HepG2 (cell line): ENCODE data around the gene ZNF800. TPM values are rescaled to one million over a fixed set of nuclear protein-coding genes. Genes with fewer than 3 reads are reported as not detected.

Experiments used
- ATAC-seq: fragments of 200-7000 bp; cut with Tn5 transposase; 3 replicates; pipeline ENCODE4 v1.9.1; 2020; ENCODE audit warnings: mild to moderate bottlenecking, moderate library complexity
- BruUV-seq: library from RNA; stranded (reverse); fragments of 400-500 nt; replicated peaks from 2 replicates; lab custom pipeline; 2021; lab: Mats Ljungman, UMichigan
- CTCF ChIA-PET: fragments of 300-600 bp; formaldehyde crosslinking; extraction: SDS; loops from one replicate; lab custom pipeline; 2021; ENCODE audit warnings: low total read pairs, inconsistent platforms, low intra/inter-chr PET ratio; lab: Yijun Ruan, JAX
- POLR2A ChIA-PET: fragments of 350-600 bp; sonication (Branson Sonifier 250); formaldehyde crosslinking; loops from one replicate; lab custom pipeline; 2020; ENCODE audit warnings: antibody characterized with exemption, inconsistent platforms; lab: Yijun Ruan, JAX
- DNase-seq: peaks from one replicate; pipeline ENCODE4 v3.0.0-alpha.2; 2015; ENCODE audit warnings: low spot score
- FAIRE-seq: peaks from 3 replicates; lab custom pipeline; 2011; peaks lifted over from hg19 to GRCh38; lab: Jason Lieb, UNC
- H2AFZ ChIP-seq: one replicate; pipeline ENCODE4 v1.6.1; 2011; ENCODE audit warnings: low read length, inconsistent platforms
- H3K27ac ChIP-seq: fragments of 300-600 bp; 3 replicates; pipeline ENCODE4 v1.8.0; 2011; ENCODE audit warnings: mixed run types, mild to moderate bottlenecking, mixed read lengths, low read length, inconsistent platforms; ENCODE audit not compliant: insufficient read depth; ENCODE audit errors: extremely low read length
- H3K27me3 ChIP-seq, 2 experiments: fragments of 200-600 bp in 1 of 2; 2 replicates in 1 of 2; 3 replicates in 1 of 2; pipeline versions ENCODE4 v1.6.0 to v1.8.0; 2011; ENCODE audit warnings: low read length in 2 of 2, mild to moderate bottlenecking in 2 of 2, moderate library complexity in 2 of 2, inconsistent platforms in 1 of 2; ENCODE audit not compliant: insufficient read depth in 2 of 2, control insufficient read depth in 1 of 2
- H3K36me3 ChIP-seq, 2 experiments: fragments of 200-600 bp in 1 of 2; replicated peaks in 1 of 2; 2 replicates in 1 of 2; 3 replicates in 1 of 2; pipeline versions ENCODE4 v1.5.1 to v1.8.0; 2011; ENCODE audit warnings: low read length in 2 of 2, inconsistent platforms in 1 of 2; ENCODE audit not compliant: insufficient read depth in 2 of 2, control insufficient read depth in 1 of 2
- H3K4me1 ChIP-seq: 2 replicates; pipeline ENCODE4 v1.5.1; 2012; ENCODE audit warnings: low read length, inconsistent platforms; ENCODE audit not compliant: insufficient read depth
- H3K4me2 ChIP-seq: 2 replicates; pipeline ENCODE4 v1.6.0; 2011; ENCODE audit warnings: low read depth, low read length, inconsistent platforms
- H3K4me3 ChIP-seq, 3 experiments: fragments of 200-600 bp in 1 of 3; sonication (generic), shearing (Covaris generic) in 1 of 3; replicated peaks in 1 of 3; 2 replicates each; pipeline ENCODE4 v1.5.1; 2011 to 2016; ENCODE audit warnings: low read length in 3 of 3, inconsistent platforms in 2 of 3, low read depth in 2 of 3, mild to moderate bottlenecking in 2 of 3, control low read depth in 1 of 3, mixed read lengths in 1 of 3; ENCODE audit not compliant: insufficient read depth in 1 of 3
- H3K79me2 ChIP-seq: one replicate; pipeline ENCODE4 v1.6.1; 2011; ENCODE audit warnings: low read length, inconsistent platforms; ENCODE audit not compliant: insufficient read depth
- H3K9ac ChIP-seq: 2 replicates; pipeline ENCODE4 v1.6.0; 2011; ENCODE audit warnings: mild to moderate bottlenecking, low read depth, low read length, inconsistent platforms; ENCODE audit not compliant: insufficient read depth
- H3K9me3 ChIP-seq: 2 replicates; pipeline ENCODE4 v1.5.1; 2012; ENCODE audit warnings: mild to moderate bottlenecking, low read length
- H4K20me1 ChIP-seq: 2 replicates; pipeline ENCODE4 v1.6.0; 2011; ENCODE audit warnings: inconsistent platforms, mild to moderate bottlenecking, low read length, moderate library complexity; ENCODE audit not compliant: insufficient read depth
- BCLAF1 ChIP-seq: fragments of 450-650 bp; IDR thresholded peaks from 2 replicates; pipeline ENCODE4 v1.6.1; 2017; ENCODE audit warnings: mild to moderate bottlenecking
- E2F1 ChIP-seq: sonication (generic); formaldehyde crosslinking; IDR thresholded peaks from 2 replicates; pipeline ENCODE4 v1.5.0; 2020; ENCODE audit warnings: missing genetic modification reagents
- JUND ChIP-seq: sonication (generic); formaldehyde crosslinking; IDR thresholded peaks from 2 replicates; pipeline ENCODE4 v1.8.0; 2022; ENCODE audit warnings: mild to moderate bottlenecking, missing genetic modification reagents
- KLF16 ChIP-seq, 2 experiments: sonication (generic) in 1 of 2; formaldehyde crosslinking in 1 of 2; IDR thresholded peaks; 2 replicates each; pipeline versions ENCODE4 v1.6.1 to v1.8.0; 2016 to 2023; ENCODE audit warnings: missing genetic modification reagents in 2 of 2, missing compliant biosample characterization in 1 of 2
- PRMT3 ChIP-seq: sonication (generic); formaldehyde crosslinking; IDR thresholded peaks from 2 replicates; pipeline ENCODE4 v1.8.1; 2022; ENCODE audit warnings: low read depth, mild to moderate bottlenecking, moderate library complexity, missing genetic modification reagents, borderline replicate concordance
- REST ChIP-seq, 2 experiments: IDR thresholded peaks; 2 replicates each; pipeline ENCODE4 v1.6.1; 2011 to 2012; ENCODE audit warnings: low read length in 2 of 2, borderline replicate concordance in 1 of 2, low read depth in 1 of 2, mild to moderate bottlenecking in 1 of 2, moderate library complexity in 1 of 2
- TBX2 ChIP-seq: sonication (generic); formaldehyde crosslinking; IDR thresholded peaks from 2 replicates; pipeline ENCODE4 v1.5.0; 2020; ENCODE audit warnings: missing genetic modification reagents, mild to moderate bottlenecking, borderline replicate concordance
- TFE3 ChIP-seq: IDR thresholded peaks from 2 replicates; pipeline ENCODE4 v1.6.1; 2016
- ZKSCAN5 ChIP-seq: sonication (generic); formaldehyde crosslinking; IDR thresholded peaks from 2 replicates; pipeline ENCODE4 v1.5.1; 2020; ENCODE audit warnings: mild to moderate bottlenecking, missing genetic modification reagents
- ZNF12 ChIP-seq: sonication (generic); formaldehyde crosslinking; IDR thresholded peaks from 2 replicates; pipeline ENCODE4 v1.5.0; 2020; ENCODE audit warnings: missing genetic modification reagents
- ZNF253 ChIP-seq: sonication (generic); formaldehyde crosslinking; IDR thresholded peaks from 2 replicates; pipeline ENCODE4 v1.8.0; 2022; ENCODE audit warnings: mild to moderate bottlenecking, missing genetic modification reagents, borderline replicate concordance
- ZNF430 ChIP-seq: sonication (generic); formaldehyde crosslinking; IDR thresholded peaks from 2 replicates; pipeline ENCODE4 v1.9.0; 2021; ENCODE audit warnings: mild to moderate bottlenecking, missing genetic modification reagents
- ZNF562 ChIP-seq: sonication (generic); formaldehyde crosslinking; IDR thresholded peaks from 2 replicates; pipeline ENCODE4 v1.8.0; 2022; ENCODE audit warnings: missing genetic modification reagents, borderline replicate concordance
- ZNF678 ChIP-seq: sonication (generic); formaldehyde crosslinking; IDR thresholded peaks from 2 replicates; pipeline ENCODE4 v1.4.0; 2020; ENCODE audit warnings: mild to moderate bottlenecking, missing genetic modification reagents
- WGBS: methylation state at CpG from one replicate; pipeline ENCODE4 v1.1.6; 2017; ENCODE audit warnings: low lambda C conversion rate; 5-methylcytosine and 5-hydroxymethylcytosine counted together
- in situ Hi-C: cut with HindIII; loops from 2 replicates; pipeline ENCODE4 v1.10.0; 2017; ENCODE audit warnings: low pct_unique_long_range_greater_than_20kb; ENCODE audit not compliant: extremely low pct_ligation_motif_present
- intact Hi-C: fragments of 100-400 bp; cut with micrococcal nuclease; formaldehyde crosslinking; loops from one replicate; pipeline ENCODE4 v1.10.0; 2022; ENCODE audit not compliant: unreplicated experiment
- polyA plus RNA-seq, 8 experiments: library from polyadenylated mRNA; depleted of rRNA in 3 of 8; stranded (reverse) in 7 of 8; unstranded in 1 of 8; fragments of >200 nt; fragmentation: Illumina TruSeq in 4 of 8; extraction: Trizol in 4 of 8; gene quantifications; 2 replicates each; pipeline versions ENCODE4 v1.2.1 to v1.2.3, GENCODE V29; 2011 to 2016; ENCODE audit warnings: low read depth in 4 of 8, missing spikeins in 1 of 8, mixed read lengths in 1 of 8; ENCODE audit not compliant: insufficient read depth in 1 of 8
- total RNA-seq, 5 experiments: library from RNA; depleted of rRNA; stranded (reverse); fragments of >200 nt; fragmentation: Illumina TruSeq; extraction: Trizol; gene quantifications; 2 replicates each; pipeline ENCODE4 v1.2.3, GENCODE V29; 2016; ENCODE audit warnings: low read depth in 1 of 5

Gene ZNF800
- total and polyA plus RNA-seq, 2 of the 13 experiments (the other 11 are each of a cell fraction or from before 2014, with no cell fraction given): 7.1 to 12.7 TPM

- POLR2A ChIA-PET: interaction anchor here (1.7 kb wide), 1 partner anchor 10 kb away, joined by 7 read pairs; the partner anchor contains the start of gene ZNF800
- Histone ChIP-seq H3K4me2 (no peak overlapping the region), H3K27me3 (no peaks in the 10 kb centered on the region), H3K9me3 (no peaks in the 10 kb centered on the region), H3K4me1 (peaks cover 19% of the 10 kb centered on the region), H3K36me3 (peaks cover 3 to 16% of the 10 kb centered on the region in 2 experiments; a peak in 4 of 5 replicates), H3K4me3 (no peak overlapping the region), H3K9ac (no peak overlapping the region), H3K79me2 (peaks cover 55% of the 10 kb centered on the region), H3K27ac (no peak overlapping the region), H2AFZ (no peak overlapping the region), H4K20me1 (peaks cover 2% of the 10 kb centered on the region; the same call in 1 of the 2 replicates)
- no peak for FAIRE-seq
- no TSS peak for BruUV-seq
- no peak for DNase-seq
- WGBS: 59% methylated on average over 2 of the region's 2 CpGs
- intact Hi-C loops: no loop called here
- in situ Hi-C loops: no loop called here
- CTCF ChIA-PET: no interaction called here
- no peak for ATAC-seq
- TF ChIP-seq TFE3 (no peak), ZNF562 (CRISPR knock-in tag) (no peak), ZNF12 (CRISPR knock-in tag) (no peak), JUND (CRISPR knock-in tag) (no peak), TBX2 (CRISPR knock-in tag) (no peak), KLF16 (CRISPR knock-in tag; IDR thresholded peaks at IDR 0.05) (no peak), ZNF678 (CRISPR knock-in tag) (no peak), ZKSCAN5 (CRISPR knock-in tag) (no peak), PRMT3 (CRISPR knock-in tag) (no peak), ZNF253 (CRISPR knock-in tag) (no peak), E2F1 (CRISPR knock-in tag) (no peak), REST (IDR thresholded peaks at IDR 0.05; ENCODE audit: borderline replicate concordance in 1 of 2, low read depth in 1 of 2, low read length in 2 of 2) (no peak), ZNF430 (CRISPR knock-in tag) (no peak), BCLAF1 (no peak)
Observed at GRCh38 chr7:127382301-127383085, 10.0 kb downstream of the ZNF800 start.
